NCI-H1694 (cell line): ENCODE results near the gene WWOX.

Experiments
- DNase-seq: peaks from one replicate; lab custom pipeline; 2025; lab: John Stamatoyannopoulos, UW

The WWOX gene

DNA sequence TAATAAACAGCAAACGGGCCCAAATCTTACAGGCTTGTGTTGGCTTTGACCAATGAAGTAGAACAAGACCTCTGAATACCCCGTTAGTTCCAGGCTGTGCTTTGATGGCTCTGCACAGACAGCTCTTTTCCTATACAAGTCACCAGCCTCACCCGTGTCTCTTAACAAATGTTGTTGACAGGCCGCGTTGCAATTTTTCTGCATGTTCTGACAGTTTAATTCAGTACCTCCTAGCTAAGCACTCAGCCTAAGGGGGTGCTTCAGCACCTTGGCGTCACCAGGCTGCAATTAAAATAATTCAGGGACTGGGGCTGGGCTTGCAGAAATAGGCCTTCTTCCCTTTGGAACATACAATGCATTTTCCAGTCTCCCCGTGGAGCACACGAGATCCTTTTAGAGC is 1001.0 kb downstream of the WWOX start:
- no peak for DNase-seq

DNA sequence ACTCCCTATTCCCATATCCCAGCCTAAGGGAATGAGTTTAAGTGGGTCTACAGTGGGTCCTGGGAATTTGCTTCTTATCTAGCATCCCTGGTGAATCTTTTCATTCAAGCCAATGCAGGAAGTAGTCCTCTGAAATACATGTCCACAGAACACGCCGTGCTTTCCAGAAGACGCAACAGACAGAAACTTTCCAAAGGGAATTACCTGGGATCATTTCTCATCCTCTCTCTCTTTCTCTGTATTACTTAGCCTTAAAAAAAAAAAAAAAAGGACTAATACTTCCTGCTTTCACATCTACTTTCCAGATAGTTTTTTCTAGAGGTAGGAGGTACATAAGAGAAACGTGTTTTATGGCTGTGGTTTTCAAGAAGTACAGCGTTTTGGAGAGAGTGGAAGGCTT is 1002.0 kb downstream of the WWOX start:
- no peak for DNase-seq

- no peak for DNase-seq
These were observed 1005.1 kb downstream of the WWOX start for GRCh38 chr16:79104567-79104966.

- DNase-seq: no peak
These were observed 1007.8 kb downstream of the WWOX start for GRCh38 chr16:79107301-79107700.

GRCh38 chr16:79109771-79110170 is 1010.3 kb downstream of the WWOX start:
- no peak for DNase-seq

GRCh38 chr16:79110242-79110641 is 1010.8 kb downstream of the WWOX start:
- DNase-seq: no peak

DNA sequence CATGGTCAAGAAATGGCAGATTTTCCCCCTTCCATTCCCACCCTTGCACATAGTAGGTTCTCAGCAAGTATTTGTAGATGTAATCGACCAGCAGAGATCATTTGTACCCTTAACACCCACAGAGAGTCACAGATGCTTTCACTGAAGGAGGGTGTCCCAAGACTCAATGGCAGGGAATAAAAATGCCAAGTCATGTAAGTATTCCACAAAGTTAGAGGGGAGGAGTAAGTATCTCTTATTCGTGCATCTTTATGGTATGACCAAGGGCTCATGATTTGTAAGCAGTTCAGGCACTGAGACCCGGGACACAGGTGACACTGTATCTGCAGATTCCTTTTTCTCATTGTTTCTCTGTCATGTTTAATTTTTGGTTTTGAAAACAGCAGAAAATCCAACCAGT is 1011.5 kb downstream of the WWOX start:
- no peak for DNase-seq

DNA sequence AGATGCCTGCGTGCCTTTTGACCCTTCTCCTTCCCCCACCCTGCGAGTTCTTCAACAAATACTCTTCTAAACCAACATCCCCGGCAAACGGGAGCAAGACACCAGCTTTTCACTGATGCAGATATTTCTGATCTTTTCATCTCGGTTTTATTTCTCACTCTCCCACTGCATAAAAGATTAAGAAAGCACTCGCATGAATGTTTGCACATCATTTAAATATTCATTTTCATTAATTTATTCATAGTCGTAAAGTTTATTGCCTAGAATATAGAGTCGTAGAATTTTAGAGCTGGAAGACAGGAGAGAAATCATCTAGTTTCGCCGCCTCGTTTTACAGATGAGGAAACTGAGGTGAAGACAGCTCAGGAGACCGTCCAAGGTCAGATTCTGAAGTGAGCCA is 1013.0 kb downstream of the WWOX start:
- no peak for DNase-seq

DNA sequence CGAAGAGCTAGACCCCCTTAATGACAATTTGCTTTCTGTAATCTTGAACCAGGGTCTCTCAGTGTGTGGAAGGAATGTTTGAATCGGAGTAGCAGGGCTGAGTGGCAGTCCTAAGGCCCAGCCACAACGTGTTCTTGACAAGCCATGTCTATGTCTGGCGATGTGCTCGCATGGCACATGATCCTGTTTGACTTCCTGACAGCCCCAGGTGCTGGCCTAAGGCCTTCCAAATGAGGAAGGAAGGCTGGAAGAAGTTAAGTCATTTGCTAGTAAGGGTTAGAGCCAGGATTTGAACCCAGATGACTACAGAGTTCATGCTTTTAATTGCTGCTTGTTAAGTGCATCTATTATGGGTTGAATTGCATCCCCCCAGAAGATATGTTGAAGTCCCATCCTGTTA is 1014.4 kb downstream of the WWOX start:
- DNase-seq: no peak

GRCh38 chr16:79114759-79115158 is 1015.3 kb downstream of the WWOX start:
- no peak for DNase-seq

DNA sequence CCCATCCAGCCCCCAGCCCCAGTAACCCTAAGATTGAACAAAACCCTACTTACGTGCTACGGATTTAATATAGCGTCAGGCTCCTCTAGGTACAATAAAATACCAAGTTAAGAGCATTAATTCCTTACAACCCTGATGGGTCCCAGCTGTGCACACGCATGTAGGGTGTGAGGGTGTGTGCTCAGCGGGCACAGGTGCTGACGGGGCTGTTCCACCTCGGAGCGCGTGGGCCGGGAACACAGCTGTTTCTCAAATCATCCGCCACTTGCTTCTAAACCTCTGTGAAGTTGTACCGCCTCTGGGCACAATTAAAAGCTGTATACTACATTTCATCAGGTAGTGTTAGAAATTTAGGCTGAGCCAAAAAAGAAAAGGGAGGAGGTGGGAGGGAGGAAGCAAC is 1022.5 kb downstream of the WWOX start:
- DNase-seq: no peak

- no peak for DNase-seq
These were observed 1022.9 kb downstream of the WWOX start for GRCh38 chr16:79122343-79122742.

- DNase-seq: no peak
These were observed 1024.7 kb downstream of the WWOX start for GRCh38 chr16:79124016-79124756.

- no peak for DNase-seq
These were observed 1028.3 kb downstream of the WWOX start for GRCh38 chr16:79127766-79128165.

GRCh38 chr16:79128706-79129105 is 1029.3 kb downstream of the WWOX start:
- no peak for DNase-seq

DNA sequence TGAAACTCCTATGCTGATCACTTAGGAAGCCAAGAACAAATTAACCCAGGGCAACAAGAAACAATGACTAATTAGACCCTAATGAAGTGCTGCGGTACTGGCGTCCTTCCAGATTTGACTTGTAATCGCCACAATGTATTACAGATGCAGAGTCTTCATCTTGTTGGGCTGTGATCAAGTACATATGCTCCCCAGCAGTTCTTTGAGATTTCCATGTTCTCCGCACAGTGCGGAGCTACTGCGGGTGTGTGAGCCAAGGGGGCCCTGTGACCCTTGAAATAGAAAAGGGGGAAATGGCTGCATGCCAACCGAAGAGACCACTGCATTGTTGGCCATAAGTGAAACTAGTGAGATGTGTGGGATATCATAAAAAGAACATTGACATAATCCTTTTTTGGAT is 1031.2 kb downstream of the WWOX start:
- no peak for DNase-seq

DNA sequence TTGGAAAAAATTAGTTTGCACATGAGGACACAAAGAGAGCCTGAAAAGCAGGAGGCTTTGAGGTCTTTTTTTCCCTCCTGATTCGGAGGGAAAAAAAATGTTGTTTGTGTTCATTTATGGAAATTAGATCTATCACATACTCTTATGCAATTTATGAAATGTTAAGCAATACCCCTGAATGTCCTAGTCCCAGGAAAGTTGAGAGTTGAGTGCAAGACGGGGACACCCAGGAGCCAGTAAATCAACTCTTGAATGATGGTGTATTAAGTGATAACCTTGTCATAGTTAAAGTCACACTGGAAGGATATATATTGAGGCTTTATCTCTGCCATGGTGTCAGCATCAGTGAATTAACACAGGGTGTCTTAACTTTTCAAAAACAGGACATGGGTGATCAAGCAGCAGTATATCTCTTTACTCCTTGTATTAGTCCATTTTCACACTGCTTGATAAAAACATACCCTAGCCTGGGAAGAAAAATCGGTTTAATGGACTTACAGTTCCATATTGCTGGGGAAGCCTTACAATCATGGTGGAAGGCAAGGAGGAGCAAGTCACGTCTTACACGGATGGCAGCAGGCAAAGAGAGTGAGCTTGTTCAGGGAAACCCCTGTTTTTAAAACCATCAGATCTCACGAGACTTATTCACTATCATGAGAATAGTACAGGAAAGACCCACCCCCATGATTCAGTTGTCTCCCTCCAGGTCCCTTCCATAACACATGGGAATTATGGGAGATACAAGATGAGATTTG is 1032.0 kb downstream of the WWOX start:
- no peak for DNase-seq

DNA sequence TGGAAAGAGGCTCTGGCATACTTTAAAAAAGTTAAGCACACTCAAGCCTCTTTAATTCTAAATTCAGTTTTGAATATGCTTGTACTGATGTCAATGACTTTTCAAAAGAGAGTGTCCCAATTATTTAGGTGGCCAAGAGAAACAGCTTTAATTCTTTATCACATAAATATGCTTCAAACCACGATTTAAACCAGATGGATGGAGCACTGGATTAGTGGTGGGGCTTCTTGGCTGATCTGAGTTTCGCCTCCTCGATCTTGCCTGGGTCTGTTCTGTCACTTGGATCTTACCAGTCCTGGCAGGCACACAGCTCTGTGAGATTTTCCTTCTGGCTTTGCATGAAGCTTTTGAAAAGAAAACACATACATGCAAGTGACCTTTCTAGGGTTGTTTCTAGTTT is 1033.2 kb downstream of the WWOX start:
- no peak for DNase-seq

- DNase-seq: no peak
These were observed 1034.8 kb downstream of the WWOX start for GRCh38 chr16:79134300-79134699.

GRCh38 chr16:79136955-79137354 is 1037.5 kb downstream of the WWOX start:
- DNase-seq: no peak

- no peak for DNase-seq
These were observed 1038.0 kb downstream of the WWOX start for GRCh38 chr16:79137426-79137939.

GRCh38 chr16:79139799-79140198 is 1040.3 kb downstream of the WWOX start:
- DNase-seq: no peak

GRCh38 chr16:79143026-79143425 is 1043.6 kb downstream of the WWOX start:
- DNase-seq: no peak
